Measurements from ENCODE around the gene PTCHD4. TPM values are rescaled to one million over a fixed set of nuclear protein-coding genes. Genes with fewer than 3 reads are reported as not detected.

The PTCHD4 gene
- 1 to 10 TPM; 2.7 to 4.2 (median 3.0) TPM for total RNA-seq

- Histone ChIP-seq H3K27ac (peak within 1 kb of the TSS in 1 of 4 donors; percentile 18), H3K9me3 (no peaks in the 10 kb centered on the region), H3K27me3 (no peaks in the 10 kb centered on the region), H3K4me3 (no peak within 1 kb of the TSS), H3K4me1 (no peaks in the 10 kb centered on the region), H3K36me3 (no peaks in the 10 kb centered on the region)
- TF ChIP-seq CTCF (IDR thresholded peaks at IDR 0.05) (no peak), POLR2A (IDR thresholded peaks at IDR 0.05) (no peak), EP300 (IDR thresholded peaks at IDR 0.05) (no peak)
- no peak for DNase-seq (ENCODE audit: low spot score in 2 of 2)
- 44 to 64% methylated on average over 1 of the region's 1 CpG for WGBS, 2 donors
These were observed at the start of gene PTCHD4 for GRCh38 chr6:48111143-48111506. Gene PTCHD4, minus strand, starts transcription at chr6:48111197. Its CDS starts 42,240 bp downstream, at chr6:48068957.

- TF ChIP-seq EP300 (IDR thresholded peaks at IDR 0.05), result no peak
- TF ChIP-seq CTCF (IDR thresholded peaks at IDR 0.05), result no peak
- no peak for TF ChIP-seq POLR2A (IDR thresholded peaks at IDR 0.05)
- Histone ChIP-seq H3K4me1 (no peaks in the 10 kb centered on the region), H3K9me3 (peaks cover 0 to 13% (median 2%) of the 10 kb centered on the region in 4 donors), H3K27ac (no peak overlapping the region), H3K4me3 (no peak overlapping the region), H3K36me3 (no peaks in the 10 kb centered on the region), H3K27me3 (no peaks in the 10 kb centered on the region)
- 84 to 86% methylated on average over 2 of the region's 2 CpGs for WGBS, 2 donors
- DNase-seq (ENCODE audit: low spot score in 2 of 2), result no peak
These were observed 40.1 kb upstream of the PTCHD4 start for GRCh38 chr6:48151142-48151541.

GRCh38 chr6:48150701-48151100, 39.7 kb upstream of the PTCHD4 start:
- DNase-seq (ENCODE audit: low spot score in 2 of 2), result no peak
- 80 to 87% methylated on average over 2 of the region's 2 CpGs for WGBS, 2 donors
- no peak overlapping the region for H3K27ac ChIP-seq

GRCh38 chr6:48147051-48147450, 36.1 kb upstream of the PTCHD4 start:
- Histone ChIP-seq H3K27ac (no peak overlapping the region), H3K9me3 (peaks cover 0 to 5% (median 0%) of the 10 kb centered on the region in 4 donors), H3K36me3 (no peaks in the 10 kb centered on the region), H3K4me3 (no peak overlapping the region), H3K27me3 (no peaks in the 10 kb centered on the region), H3K4me1 (no peaks in the 10 kb centered on the region)
- DNase-seq (ENCODE audit: low spot score in 2 of 2), result no peak
- TF ChIP-seq POLR2A (IDR thresholded peaks at IDR 0.05) (no peak), EP300 (IDR thresholded peaks at IDR 0.05) (no peak), CTCF (IDR thresholded peaks at IDR 0.05) (no peak)

More at GRCh38 chr6:48150701-48151100, 39.7 kb upstream of the PTCHD4 start:
- H3K4me1 ChIP-seq, result no peaks in the 10 kb centered on the region
- H3K36me3 ChIP-seq, result no peaks in the 10 kb centered on the region
- peaks cover 0 to 13% (median 2%) of the 10 kb centered on the region in 4 donors for H3K9me3 ChIP-seq
- no peaks in the 10 kb centered on the region for H3K27me3 ChIP-seq
- TF ChIP-seq CTCF (IDR thresholded peaks at IDR 0.05) (no peak), EP300 (IDR thresholded peaks at IDR 0.05) (no peak)
- H3K4me3 ChIP-seq, result no peak overlapping the region

GRCh38 chr6:48144021-48144420, 33.0 kb upstream of the PTCHD4 start:
- no peaks in the 10 kb centered on the region for H3K4me1 ChIP-seq

More at GRCh38 chr6:48144021-48144420, 33.0 kb upstream of the PTCHD4 start:
- Histone ChIP-seq H3K4me3 (no peak overlapping the region), H3K27ac (no peak overlapping the region), H3K36me3 (no peaks in the 10 kb centered on the region), H3K27me3 (no peaks in the 10 kb centered on the region), H3K9me3 (no peaks in the 10 kb centered on the region)
- DNase-seq (ENCODE audit: low spot score in 2 of 2), result no peak
- 60 to 71% methylated on average over 3 of the region's 3 CpGs for WGBS, 2 donors
- TF ChIP-seq CTCF (IDR thresholded peaks at IDR 0.05) (no peak), EP300 (IDR thresholded peaks at IDR 0.05) (no peak), POLR2A (IDR thresholded peaks at IDR 0.05) (no peak)

Data from tibial nerve (tissue), 4 donors.